ENCODE measurements around the gene CX3CR1. TPM values are rescaled to one million over a fixed set of nuclear protein-coding genes. Genes with fewer than 3 reads are reported as not detected.

CX3CR1 gene
- total RNA-seq, 4 donors from 2014 or later: 0.31 to 0.94 (median 0.66) TPM

DNA sequence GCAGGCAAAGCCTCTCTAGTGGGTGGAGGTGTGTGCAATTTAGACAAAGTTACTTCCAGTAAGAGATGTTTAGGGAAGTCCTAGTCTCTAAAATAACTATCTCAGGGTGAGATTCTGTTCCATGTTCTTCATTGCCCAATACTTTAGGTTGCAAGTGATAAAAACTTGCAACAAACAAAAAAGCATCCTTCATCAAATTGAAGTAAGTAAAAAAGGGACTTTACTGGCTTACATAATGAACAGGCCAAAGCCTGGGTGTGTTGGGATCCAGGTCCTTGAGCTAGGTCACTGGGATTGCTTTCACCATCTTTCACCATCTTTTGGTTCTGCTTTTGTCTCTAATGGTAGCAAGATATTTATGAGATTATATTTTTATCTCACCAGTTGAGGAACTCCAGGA lies 38.3 kb downstream of the CX3CR1 start:
- TF ChIP-seq EP300 (IDR thresholded peaks at IDR 0.05): no peak
- TF ChIP-seq POLR2AphosphoS5 (IDR thresholded peaks at IDR 0.05): no peak
- TF ChIP-seq POLR2A (IDR thresholded peaks at IDR 0.05): no peak
- TF ChIP-seq CTCF (IDR thresholded peaks at IDR 0.05): no peak
- Histone ChIP-seq H3K4me3 (no peak overlapping the region), H3K9me3 (no peaks in the 10 kb centered on the region), H3K27ac (no peak overlapping the region), H3K27me3 (peaks cover 15% of the 10 kb centered on the region), H3K4me1 (no peaks in the 10 kb centered on the region), H3K36me3 (no peaks in the 10 kb centered on the region)
- ATAC-seq: no peak

- TF ChIP-seq POLR2AphosphoS5 (IDR thresholded peaks at IDR 0.05) (no peak), POLR2A (IDR thresholded peaks at IDR 0.05) (no peak), CTCF (IDR thresholded peaks at IDR 0.05) (no peak), EP300 (IDR thresholded peaks at IDR 0.05) (no peak)
- H3K27me3 ChIP-seq: peaks cover 24% of the 10 kb centered on the region
- H3K36me3 ChIP-seq: no peaks in the 10 kb centered on the region
- no peak overlapping the region for H3K4me3 ChIP-seq
- H3K27ac ChIP-seq: no peak overlapping the region
- no peaks in the 10 kb centered on the region for H3K4me1 ChIP-seq
- 82 to 100% methylated on average over 1 to 6 of the region's 6 CpGs for WGBS, 2 donors (ENCODE audit: low coverage in 1 of 2)
- no peak for ATAC-seq
- no peaks in the 10 kb centered on the region for H3K9me3 ChIP-seq
These were observed 42.8 kb downstream of the CX3CR1 start for GRCh38 chr3:39237027-39237426.

- Histone ChIP-seq H3K27me3 (peaks cover 24% of the 10 kb centered on the region), H3K4me3 (no peak overlapping the region), H3K4me1 (no peaks in the 10 kb centered on the region), H3K27ac (no peak overlapping the region), H3K36me3 (no peaks in the 10 kb centered on the region), H3K9me3 (no peaks in the 10 kb centered on the region)
- WGBS, 2 donors (ENCODE audit: low coverage in 1 of 2): 25% methylated on average over 2 of the region's 2 CpGs; no CpG with 5 or more reads in 1 of the 2 donors
- TF ChIP-seq CTCF (IDR thresholded peaks at IDR 0.05): no peak
- no peak for TF ChIP-seq POLR2A (IDR thresholded peaks at IDR 0.05)
- no peak for TF ChIP-seq EP300 (IDR thresholded peaks at IDR 0.05)
- no peak for TF ChIP-seq POLR2AphosphoS5 (IDR thresholded peaks at IDR 0.05)
- no peak for ATAC-seq
These were observed 45.2 kb downstream of the CX3CR1 start for GRCh38 chr3:39234651-39235050.

DNA sequence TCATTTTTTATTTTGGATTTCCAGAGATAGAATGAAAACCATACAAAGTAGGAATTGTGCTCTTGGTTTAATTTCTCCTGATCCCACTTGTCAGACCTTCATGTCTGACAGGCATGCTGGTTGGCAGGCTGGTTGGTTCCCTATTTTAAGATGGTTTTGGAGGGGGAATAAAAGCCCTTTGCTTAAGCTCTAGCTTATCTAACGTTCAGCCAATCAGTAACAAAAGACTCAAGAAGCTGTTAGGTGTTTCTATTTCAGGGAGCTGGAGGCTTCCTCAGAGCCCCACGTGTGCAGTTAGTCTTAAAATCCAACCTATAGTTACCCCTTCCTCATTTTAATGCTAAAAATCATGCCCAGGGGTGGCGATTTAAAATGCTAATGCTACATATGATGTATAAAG lies 47.0 kb downstream of the CX3CR1 start:
- ATAC-seq: no peak
- Histone ChIP-seq H3K27me3 (peaks cover 17% of the 10 kb centered on the region), H3K27ac (no peak overlapping the region), H3K4me1 (no peaks in the 10 kb centered on the region), H3K9me3 (no peaks in the 10 kb centered on the region), H3K4me3 (no peak overlapping the region), H3K36me3 (no peaks in the 10 kb centered on the region)
- TF ChIP-seq CTCF (IDR thresholded peaks at IDR 0.05) (no peak), POLR2A (IDR thresholded peaks at IDR 0.05) (no peak), POLR2AphosphoS5 (IDR thresholded peaks at IDR 0.05) (no peak), EP300 (IDR thresholded peaks at IDR 0.05) (no peak)
- WGBS, 2 donors (ENCODE audit: low coverage in 1 of 2): 26 to 60% methylated on average over 2 to 3 of the region's 3 CpGs

DNA sequence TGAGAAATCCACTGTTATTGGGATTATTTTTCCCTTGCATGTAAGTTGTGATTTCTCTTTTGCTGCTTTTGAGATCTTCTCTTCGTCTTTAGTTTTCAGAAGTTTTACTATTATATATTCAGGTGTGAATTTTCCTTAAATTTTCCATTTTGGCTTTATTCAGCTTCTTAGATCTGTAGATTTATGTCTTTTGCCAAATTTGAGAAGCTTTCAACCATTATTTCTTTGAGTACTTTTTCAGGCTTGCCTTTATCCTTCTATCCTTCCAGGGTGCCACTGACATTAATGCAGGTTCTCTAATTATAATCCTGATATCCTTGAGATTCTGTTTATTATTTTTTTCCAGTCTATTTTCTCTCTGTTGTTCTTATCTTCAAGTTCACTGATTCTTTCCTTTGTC lies 49.4 kb downstream of the CX3CR1 start:
- Histone ChIP-seq H3K4me1 (no peaks in the 10 kb centered on the region), H3K4me3 (no peak overlapping the region), H3K9me3 (no peaks in the 10 kb centered on the region), H3K36me3 (no peaks in the 10 kb centered on the region), H3K27ac (no peak overlapping the region), H3K27me3 (peaks cover 7% of the 10 kb centered on the region)
- 88% methylated on average over 1 of the region's 1 CpG; no CpG with 5 or more reads in 1 of the 2 donors for WGBS, 2 donors (ENCODE audit: low coverage in 1 of 2)
- ATAC-seq: no peak
- no peak for TF ChIP-seq POLR2AphosphoS5 (IDR thresholded peaks at IDR 0.05)
- no peak for TF ChIP-seq CTCF (IDR thresholded peaks at IDR 0.05)
- TF ChIP-seq POLR2A (IDR thresholded peaks at IDR 0.05): no peak
- no peak for TF ChIP-seq EP300 (IDR thresholded peaks at IDR 0.05)
